ENCODE data around the gene CTDP1. TPM values are rescaled to one million over a fixed set of nuclear protein-coding genes. Genes with fewer than 3 reads are reported as not detected.

Gene CTDP1
- total RNA-seq, 4 donors from 2014 or later: 33.9 to 42.2 (median 38.9) TPM

GRCh38 chr18:79796016-79796415, 116.4 kb downstream of the CTDP1 start:
- WGBS, 2 donors: 15 to 23% methylated on average over 7 of the region's 7 CpGs
- no peak for DNase-seq (ENCODE audit: low spot score in 2 of 2)
- H3K4me3 ChIP-seq (ENCODE audit: low read depth, poor library complexity, severe bottlenecking): no peak overlapping the region
- no peak for TF ChIP-seq CTCF (IDR thresholded peaks at IDR 0.05)
- no peak for TF ChIP-seq POLR2A (IDR thresholded peaks at IDR 0.05)
- intact Hi-C loops (cut with DNase I; ENCODE audit: low total_unique reads): loop anchor here (10.0 kb wide), 1 partner anchor 139 kb away; no protein-coding TSS in a partner anchor

- 46 to 51% methylated on average over 21 of the region's 21 CpGs for WGBS, 2 donors
- TF ChIP-seq POLR2A (IDR thresholded peaks at IDR 0.05) (no peak), CTCF (IDR thresholded peaks at IDR 0.05) (no peak)
- intact Hi-C loops (cut with DNase I; ENCODE audit: low total_unique reads): loop anchor here (10.0 kb wide), 1 partner anchor 138 kb away; no protein-coding TSS in a partner anchor
- no peak for DNase-seq (ENCODE audit: low spot score in 2 of 2)
- H3K4me3 ChIP-seq (ENCODE audit: low read depth, poor library complexity, severe bottlenecking): no peak overlapping the region
These were observed 117.2 kb downstream of the CTDP1 start for GRCh38 chr18:79796531-79797405.

GRCh38 chr18:79797518-79798345, 118.1 kb downstream of the CTDP1 start, which contains the start of gene KCNG2:
Gene KCNG2 (plus strand): TSS chr18:79797938. CDS start chr18:79863668, 65,730 bp downstream.
- WGBS, 2 donors: 10 to 34% methylated on average over 4 to 20 of the region's 92 CpGs
- TF ChIP-seq POLR2A (IDR thresholded peaks at IDR 0.05): no peak
- TF ChIP-seq CTCF (IDR thresholded peaks at IDR 0.05): no peak
- no peak for DNase-seq (ENCODE audit: low spot score in 2 of 2)
- no peak within 1 kb of the TSS for H3K4me3 ChIP-seq (ENCODE audit: low read depth, poor library complexity, severe bottlenecking)
- intact Hi-C loops (cut with DNase I; ENCODE audit: low total_unique reads): loop anchor here (10.0 kb wide), 1 partner anchor 137 kb away; no protein-coding TSS in a partner anchor

- intact Hi-C loops (cut with DNase I; ENCODE audit: low total_unique reads): loop anchor here (10.0 kb wide), 1 partner anchor 136 kb away; no protein-coding TSS in a partner anchor
- no peak for DNase-seq (ENCODE audit: low spot score in 2 of 2)
- H3K4me3 ChIP-seq (ENCODE audit: low read depth, poor library complexity, severe bottlenecking): no peak overlapping the region
- WGBS, 2 donors: 0 to 3% methylated on average over 35 to 62 of the region's 78 CpGs
- no peak for TF ChIP-seq POLR2A (IDR thresholded peaks at IDR 0.05)
These were observed 118.9 kb downstream of the CTDP1 start for GRCh38 chr18:79798346-79798998.

GRCh38 chr18:79798999-79799370, 119.4 kb downstream of the CTDP1 start:
- 10 to 13% methylated on average over 14 of the region's 14 CpGs for WGBS, 2 donors
- TF ChIP-seq CTCF (IDR thresholded peaks at IDR 0.05) (no peak), POLR2A (IDR thresholded peaks at IDR 0.05) (no peak)
- intact Hi-C loops (cut with DNase I; ENCODE audit: low total_unique reads): loop anchor here (10.0 kb wide), 1 partner anchor 136 kb away; no protein-coding TSS in a partner anchor
- no peak for DNase-seq (ENCODE audit: low spot score in 2 of 2)
- H3K4me3 ChIP-seq (ENCODE audit: low read depth, poor library complexity, severe bottlenecking): no peak overlapping the region

Measured in lower leg skin (tissue), 4 donors.